ENCODE results near the gene SLIT3. TPM values are rescaled to one million over a fixed set of nuclear protein-coding genes. Genes with fewer than 3 reads are reported as not detected.

SLIT3 gene
- total RNA-seq, 1 experiment from 2014 or later = 0.10 TPM

DNA sequence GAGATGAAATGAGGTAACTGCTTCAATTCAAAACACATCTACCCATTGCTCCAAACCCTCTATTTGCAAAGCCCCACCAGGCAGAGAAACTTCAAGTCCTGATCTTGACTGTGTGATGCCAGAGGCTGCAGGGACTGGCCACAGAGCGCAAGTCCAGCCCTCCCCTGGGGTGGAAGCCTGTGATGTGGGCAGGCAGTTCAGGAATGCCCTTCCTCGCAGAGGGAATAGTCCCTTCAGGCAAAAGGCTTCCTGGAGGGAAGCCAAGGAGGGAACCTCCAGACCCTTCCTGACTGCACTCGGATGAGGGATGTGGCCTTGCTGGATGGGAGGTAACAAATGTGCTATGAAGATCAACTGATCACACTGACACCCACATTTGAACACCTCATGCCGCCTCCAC, 131.2 kb downstream of the SLIT3 start:
- intact Hi-C loops (cut with micrococcal nuclease) = no loop called here
- ChIA-PET POLR2A (no interaction called here), CTCF (no interaction called here), RAD21 (ENCODE audit: low non-redundant PET in 1 of 2, low total read pairs in 2 of 2, uncharacterized antibody in 2 of 2, unreplicated experiment in 2 of 2) (no interaction called here)
- DNase-seq (ENCODE audit: low read depth, low spot score) (no peak), ATAC-seq (no peak)
- Histone ChIP-seq H3K27ac (ENCODE audit: low read depth, low read length) (no peak overlapping the region), H2AFZ (ENCODE audit: low read depth, low read length, poor library complexity, severe bottlenecking) (no peak overlapping the region), H3K9me2 (ENCODE audit: insufficient read depth) (no peaks in the 10 kb centered on the region), H3K4me3 (replicated peaks in 1 of 2; ENCODE audit: low read depth in 1 of 2, low read length in 2 of 2) (no peak overlapping the region), H3K4me2 (ENCODE audit: low read length) (no peak overlapping the region), H3K9me3 (ENCODE audit: control insufficient read depth in 1 of 2, insufficient read depth in 1 of 2, low read depth in 1 of 2, low read length in 2 of 2) (no peaks in the 10 kb centered on the region), H3K79me2 (ENCODE audit: insufficient read depth, low read length) (no peaks in the 10 kb centered on the region), H4K20me1 (ENCODE audit: insufficient read depth) (no peaks in the 10 kb centered on the region), H3K9ac (ENCODE audit: low read length) (no peak overlapping the region), H3K36me3 (ENCODE audit: control insufficient read depth in 1 of 2, insufficient read depth in 2 of 2, low read length in 2 of 2) (no peaks in the 10 kb centered on the region), H3K4me1 (ENCODE audit: control insufficient read depth in 1 of 2, insufficient read depth in 2 of 2, low read length in 2 of 2) (no peaks in the 10 kb centered on the region), H3K27me3 (ENCODE audit: insufficient read depth, low read length) (peaks cover 38% of the 10 kb centered on the region)
- TF ChIP-seq EZH2 (IDR thresholded peaks at IDR 0.05) = no peak
- TF ChIP-seq POLR2A (IDR thresholded peaks at IDR 0.05; ENCODE audit: borderline replicate concordance, extremely low read depth, insufficient read depth, insufficient read length) = no peak
- no peak for TF ChIP-seq ZFX (IDR thresholded peaks at IDR 0.05)
- TF ChIP-seq, protein P1, sequence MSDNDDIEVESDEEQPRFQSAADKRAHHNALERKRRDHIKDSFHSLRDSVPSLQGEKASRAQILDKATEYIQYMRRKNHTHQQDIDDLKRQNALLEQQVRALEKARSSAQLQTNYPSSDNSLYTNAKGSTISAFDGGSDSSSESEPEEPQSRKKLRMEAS (IDR thresholded peaks at IDR 0.05) = no peak
- no TSS peak for BruUV-seq (replicated peaks)

DNA sequence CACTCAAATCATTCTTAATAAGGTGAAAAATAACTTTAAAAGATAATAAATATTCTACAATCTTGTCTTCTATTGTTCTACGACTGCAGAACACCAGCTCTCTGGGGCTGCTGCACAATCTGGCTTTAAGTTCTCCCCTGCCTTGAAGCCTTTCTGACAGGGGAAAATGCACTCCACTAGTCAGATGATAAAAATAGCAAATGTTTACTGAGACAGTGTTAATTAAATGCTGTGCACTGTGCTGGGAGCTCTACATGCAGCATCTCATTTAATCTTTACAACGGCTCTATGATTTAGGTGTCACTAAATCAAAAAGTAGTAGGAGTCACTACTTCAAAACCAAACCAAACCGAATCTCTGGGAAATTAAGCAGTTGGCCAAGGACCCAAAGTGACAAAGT, 132.7 kb downstream of the SLIT3 start:
- Histone ChIP-seq H3K4me2 (ENCODE audit: low read length) (no peak overlapping the region), H3K4me3 (replicated peaks in 1 of 2; ENCODE audit: low read depth in 1 of 2, low read length in 2 of 2) (no peak overlapping the region), H3K36me3 (ENCODE audit: control insufficient read depth in 1 of 2, insufficient read depth in 2 of 2, low read length in 2 of 2) (no peaks in the 10 kb centered on the region), H3K9me3 (ENCODE audit: control insufficient read depth in 1 of 2, insufficient read depth in 1 of 2, low read depth in 1 of 2, low read length in 2 of 2) (no peaks in the 10 kb centered on the region), H3K79me2 (ENCODE audit: insufficient read depth, low read length) (no peaks in the 10 kb centered on the region), H4K20me1 (ENCODE audit: insufficient read depth) (no peaks in the 10 kb centered on the region), H3K9me2 (ENCODE audit: insufficient read depth) (no peaks in the 10 kb centered on the region), H3K4me1 (ENCODE audit: control insufficient read depth in 1 of 2, insufficient read depth in 2 of 2, low read length in 2 of 2) (no peaks in the 10 kb centered on the region), H3K27me3 (ENCODE audit: insufficient read depth, low read length) (peaks cover 38% of the 10 kb centered on the region), H2AFZ (ENCODE audit: low read depth, low read length, poor library complexity, severe bottlenecking) (no peak overlapping the region), H3K27ac (ENCODE audit: low read depth, low read length) (no peak overlapping the region), H3K9ac (ENCODE audit: low read length) (no peak overlapping the region)
- POLR2A ChIA-PET = no interaction called here
- DNase-seq (ENCODE audit: low read depth, low spot score) (no peak), ATAC-seq (no peak)
- TF ChIP-seq, protein P2, sequence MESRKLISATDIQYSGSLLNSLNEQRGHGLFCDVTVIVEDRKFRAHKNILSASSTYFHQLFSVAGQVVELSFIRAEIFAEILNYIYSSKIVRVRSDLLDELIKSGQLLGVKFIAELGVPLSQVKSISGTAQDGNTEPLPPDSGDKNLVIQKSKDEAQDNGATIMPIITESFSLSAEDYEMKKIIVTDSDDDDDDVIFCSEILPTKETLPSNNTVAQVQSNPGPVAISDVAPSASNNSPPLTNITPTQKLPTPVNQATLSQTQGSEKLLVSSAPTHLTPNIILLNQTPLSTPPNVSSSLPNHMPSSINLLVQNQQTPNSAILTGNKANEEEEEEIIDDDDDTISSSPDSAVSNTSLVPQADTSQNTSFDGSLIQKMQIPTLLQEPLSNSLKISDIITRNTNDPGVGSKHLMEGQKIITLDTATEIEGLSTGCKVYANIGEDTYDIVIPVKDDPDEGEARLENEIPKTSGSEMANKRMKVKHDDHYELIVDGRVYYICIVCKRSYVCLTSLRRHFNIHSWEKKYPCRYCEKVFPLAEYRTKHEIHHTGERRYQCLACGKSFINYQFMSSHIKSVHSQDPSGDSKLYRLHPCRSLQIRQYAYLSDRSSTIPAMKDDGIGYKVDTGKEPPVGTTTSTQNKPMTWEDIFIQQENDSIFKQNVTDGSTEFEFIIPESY (IDR thresholded peaks at IDR 0.05; ENCODE audit: extremely low read depth, insufficient replicate concordance, low read length) = no peak
- TF ChIP-seq YY1 (IDR thresholded peaks at IDR 0.05; ENCODE audit: extremely low read depth, insufficient replicate concordance, low read depth, low read length) = no peak
- BruUV-seq (replicated peaks) = no TSS peak
- CTCF ChIA-PET = no interaction called here
- RAD21 ChIA-PET (ENCODE audit: low non-redundant PET in 1 of 2, low total read pairs in 2 of 2, uncharacterized antibody in 2 of 2, unreplicated experiment in 2 of 2) = no interaction called here
- intact Hi-C loops (cut with micrococcal nuclease) = no loop called here

Measured in HCT116 (cell line).